NCI-H2227 (cell line): ENCODE results near the gene NBEAL1.
"Not testable (repeated sequence)": the region's sequence is repeated elsewhere in the genome, so short reads cannot be mapped to it uniquely, and the experiment has no call there.

Source experiments
- DNase-seq: peaks from one replicate; lab custom pipeline; 2025; ENCODE audit not compliant: unreplicated experiment; lab: John Stamatoyannopoulos, UW

Gene NBEAL1

DNA sequence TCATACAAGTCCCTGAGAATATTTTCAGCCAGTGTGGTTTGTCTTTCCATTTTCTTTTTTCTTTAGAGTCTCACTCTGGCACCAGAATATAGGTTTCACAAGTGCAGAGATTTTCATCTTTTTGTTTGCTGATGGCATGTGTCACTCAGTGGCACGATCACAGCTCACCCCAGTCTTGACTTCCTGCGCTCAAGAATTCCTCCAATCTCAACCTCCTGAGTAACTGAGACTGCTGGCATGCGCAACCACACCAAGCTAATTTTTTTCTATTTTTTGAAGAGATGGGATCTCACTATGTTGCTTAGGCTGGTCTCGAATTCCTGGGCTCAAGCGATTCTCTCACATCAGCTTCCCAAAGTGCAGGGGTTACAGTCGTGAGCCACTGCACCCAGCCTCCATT lies 23.9 kb downstream of the NBEAL1 start:
- DNase-seq, result no peak

DNA sequence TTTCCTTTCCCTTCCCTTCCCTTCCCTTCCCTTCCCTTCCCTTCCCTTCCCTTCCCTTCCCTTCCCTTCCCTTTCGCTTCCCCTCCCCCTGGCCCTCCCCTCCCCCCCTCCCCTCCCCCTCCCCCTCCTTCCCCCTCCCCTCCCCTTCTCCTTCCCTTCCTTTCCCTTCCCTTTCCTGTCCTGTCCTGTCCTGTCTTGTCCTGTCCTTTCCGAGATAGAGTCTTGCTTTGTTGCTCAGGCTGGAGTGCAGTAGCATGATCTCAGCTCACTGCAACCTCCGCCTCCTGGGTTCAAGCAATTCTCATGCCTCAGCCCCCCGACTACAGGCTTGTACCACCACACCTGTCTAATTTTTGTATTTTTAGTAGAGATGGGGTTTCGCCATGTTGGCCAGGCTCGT lies 24.5 kb downstream of the NBEAL1 start:
- not testable (repeated sequence) for DNase-seq

DNA sequence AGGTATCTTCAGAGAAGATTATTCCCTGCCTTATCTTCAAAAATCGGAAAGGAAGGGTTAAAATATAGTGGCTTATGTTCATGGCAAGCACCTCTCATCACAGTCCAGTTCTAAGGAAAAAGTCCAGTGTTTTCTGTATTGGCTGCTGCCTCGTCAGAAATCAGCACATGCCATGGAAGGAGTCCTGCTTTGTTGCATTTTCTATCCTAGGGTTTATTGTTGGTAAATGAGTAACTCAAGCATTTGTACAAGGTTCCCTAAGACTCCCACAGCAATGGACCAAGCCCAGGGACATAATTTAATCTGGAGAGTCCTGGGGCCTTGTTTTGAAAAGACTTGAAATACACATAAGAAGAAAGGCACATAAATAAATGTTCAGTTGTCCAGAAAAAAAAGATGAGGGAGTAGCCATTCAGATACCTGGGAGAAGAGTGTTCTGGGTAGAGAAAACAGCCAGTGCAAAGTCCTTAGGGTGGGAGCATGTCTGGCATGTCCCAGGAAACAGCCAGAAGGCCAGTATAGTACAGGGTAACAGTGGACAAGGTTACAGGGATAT lies 26.4 kb downstream of the NBEAL1 start:
- no peak for DNase-seq

DNA sequence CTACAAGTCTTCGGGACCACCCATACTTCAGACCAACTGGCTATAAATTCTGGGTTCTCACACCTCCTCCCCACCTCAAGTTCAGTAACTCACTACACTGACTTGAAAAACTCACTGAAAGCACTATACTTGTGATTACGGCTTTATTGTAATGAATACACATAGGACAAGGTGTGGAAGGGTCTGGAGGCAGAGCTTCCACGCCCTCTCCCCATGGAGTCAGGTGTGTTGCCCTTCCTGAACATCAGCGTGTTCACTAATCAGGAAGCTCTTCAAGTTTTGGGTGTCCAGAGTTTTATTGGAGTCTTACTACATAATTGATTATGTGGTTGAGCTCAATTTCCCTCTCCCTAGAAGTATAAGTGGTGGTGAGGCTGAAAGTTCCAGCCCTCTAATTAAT lies 27.5 kb downstream of the NBEAL1 start:
- DNase-seq, result no peak

DNA sequence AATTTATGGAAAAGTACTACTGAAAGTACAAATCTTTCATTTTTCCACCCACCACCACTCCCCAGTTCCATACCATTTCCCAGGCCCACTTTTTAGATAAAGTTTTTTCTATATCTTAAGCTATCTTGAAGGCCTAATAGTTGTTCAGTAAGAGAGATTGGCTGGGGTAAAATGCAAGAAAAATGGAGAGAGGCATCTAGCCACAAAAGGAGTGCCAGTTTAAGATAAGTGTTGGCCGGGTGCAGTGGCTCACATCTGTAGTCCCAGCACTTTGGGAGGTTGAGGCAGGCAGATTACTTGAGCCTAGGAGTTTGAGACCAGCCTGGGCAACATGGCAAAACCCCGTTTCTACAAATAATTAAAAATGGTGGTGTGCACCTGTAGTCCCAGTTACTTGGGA lies 28.6 kb downstream of the NBEAL1 start:
- DNase-seq, result no peak

DNA sequence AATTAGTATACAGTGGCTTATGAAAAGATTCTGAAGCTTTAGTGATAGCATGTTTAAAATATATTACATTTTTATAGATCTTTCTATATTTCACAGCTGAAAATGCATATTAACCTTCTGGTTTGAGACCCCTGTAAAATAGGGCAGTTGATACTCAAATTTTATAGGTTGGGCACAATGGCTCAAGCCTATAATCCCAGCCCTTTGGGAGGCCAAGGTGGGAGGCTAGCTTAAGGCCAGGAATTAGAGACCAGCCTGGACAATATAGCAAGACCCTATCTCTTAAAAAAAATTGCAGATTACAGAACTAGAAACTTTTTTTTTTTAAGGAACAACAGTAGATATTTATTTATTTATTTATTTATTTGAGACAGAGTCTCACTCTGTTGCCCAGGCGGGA lies 31.2 kb downstream of the NBEAL1 start:
- no peak for DNase-seq

DNA sequence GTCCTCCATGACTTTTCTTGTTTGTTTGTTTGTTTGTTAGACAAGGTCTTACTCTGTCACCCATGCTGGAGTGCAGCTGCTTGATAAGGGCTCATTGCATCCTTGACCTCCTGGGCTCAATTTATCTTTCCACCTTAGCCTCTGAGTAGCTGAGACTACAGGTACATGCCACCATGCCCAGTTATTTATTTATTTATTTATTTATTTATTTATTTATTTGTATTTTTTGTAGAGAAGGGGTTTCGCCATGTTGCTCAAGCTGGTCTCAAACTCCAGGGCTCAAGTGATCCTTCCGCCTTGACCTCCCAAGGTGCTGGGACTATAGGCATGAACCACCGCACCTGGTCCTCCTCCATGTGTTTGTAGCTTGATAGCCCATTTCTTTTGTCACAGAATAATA lies 37.9 kb downstream of the NBEAL1 start:
- no peak for DNase-seq

DNA sequence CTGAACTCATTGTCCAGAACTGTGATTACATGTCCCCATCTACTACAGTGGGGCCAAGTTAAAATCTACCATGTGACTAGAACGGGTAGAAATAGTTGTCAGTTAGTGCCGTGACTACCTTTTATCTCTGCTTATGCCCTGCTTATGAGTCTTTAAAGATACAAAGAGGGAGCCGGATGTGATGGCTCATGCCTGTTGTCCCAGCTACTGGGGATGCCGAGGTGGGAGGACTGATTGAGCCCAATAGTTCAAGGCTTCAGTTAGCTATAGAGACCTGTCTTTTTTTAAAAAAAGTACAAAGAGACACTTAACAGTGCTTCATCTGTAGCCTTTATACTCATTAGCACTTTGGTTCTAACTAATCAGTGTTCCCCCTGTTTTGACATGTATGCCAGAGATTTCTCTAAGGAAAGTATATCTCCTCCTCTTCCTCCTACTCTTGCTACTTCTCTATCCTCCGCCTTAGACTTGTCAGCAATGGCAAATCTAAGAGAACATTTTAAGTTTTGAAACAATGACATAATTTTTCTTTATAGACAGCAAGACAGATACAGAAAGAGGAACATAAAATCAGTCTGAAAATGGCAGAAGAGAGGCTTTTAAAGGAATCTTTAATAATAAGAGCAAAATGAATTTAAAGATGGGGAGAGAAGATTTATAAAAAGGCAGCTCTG lies 45.0 kb downstream of the NBEAL1 start:
- DNase-seq, result no peak

DNA sequence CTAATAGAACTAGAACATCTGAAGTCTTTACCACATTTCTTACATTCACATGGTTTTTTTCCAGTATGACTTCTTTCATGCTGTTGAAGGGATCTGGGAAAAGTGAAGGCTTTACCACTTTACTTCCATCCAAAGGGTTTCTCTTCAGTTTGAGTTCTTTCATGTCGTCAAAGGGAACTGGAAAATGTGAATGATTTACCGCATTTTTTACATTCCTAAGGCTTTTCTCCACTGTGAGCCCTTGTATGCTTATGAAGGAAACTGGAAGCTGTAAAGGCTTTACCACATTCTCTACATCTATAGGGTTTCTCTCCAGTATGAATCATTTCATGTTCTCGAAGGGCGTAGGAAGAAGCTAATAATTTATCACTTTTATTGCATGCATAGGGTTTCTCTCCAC lies 46.7 kb downstream of the NBEAL1 start:
- DNase-seq, result no peak

DNA sequence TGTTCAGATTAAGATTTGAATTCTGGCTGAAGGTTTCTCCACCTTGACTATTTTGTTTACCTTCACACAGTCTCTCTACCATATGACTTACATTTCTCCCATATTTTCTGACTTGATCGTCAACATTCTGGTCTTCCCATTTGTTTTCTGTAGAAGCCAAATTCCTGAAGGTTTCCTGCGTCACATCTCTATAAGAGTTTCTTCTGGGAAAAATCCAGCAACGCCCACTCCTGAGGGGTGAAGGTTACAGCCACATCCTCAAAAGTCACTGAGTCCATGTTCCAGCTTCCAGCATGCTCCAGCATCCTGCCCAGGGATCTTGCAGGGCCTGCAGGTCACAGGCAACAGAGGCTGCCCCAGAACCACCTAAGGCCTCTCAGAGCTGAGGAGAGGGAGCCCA lies 47.5 kb downstream of the NBEAL1 start:
- DNase-seq, result no peak

DNA sequence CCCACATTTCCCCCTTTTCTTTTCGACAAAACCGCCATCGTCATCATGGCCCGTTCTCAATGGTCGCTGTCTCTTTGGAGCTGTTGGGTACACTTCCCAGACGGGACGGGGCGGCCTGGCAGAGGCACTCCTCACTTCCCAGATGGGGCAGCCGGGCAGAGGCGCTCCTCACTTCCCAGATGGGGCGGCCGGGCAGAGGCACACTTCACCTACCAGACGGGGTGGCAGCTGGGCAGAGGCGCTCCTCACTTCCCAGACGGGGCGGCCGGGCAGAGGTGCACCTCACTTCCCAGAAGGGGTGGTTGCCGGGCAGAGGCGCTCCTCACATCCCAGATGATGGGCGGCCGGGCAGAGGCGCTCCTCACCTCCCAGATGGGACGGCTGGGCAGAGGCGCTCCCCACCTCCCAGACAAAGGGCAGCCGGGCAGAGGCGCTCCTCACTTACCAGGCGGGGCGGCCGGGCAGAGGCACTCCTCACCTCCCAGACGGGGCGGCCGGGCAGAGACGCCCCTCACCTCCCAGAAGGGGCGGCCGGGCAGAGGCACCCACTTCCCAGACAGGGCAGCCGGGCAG lies 51.9 kb downstream of the NBEAL1 start:
- not testable (repeated sequence) for DNase-seq

DNA sequence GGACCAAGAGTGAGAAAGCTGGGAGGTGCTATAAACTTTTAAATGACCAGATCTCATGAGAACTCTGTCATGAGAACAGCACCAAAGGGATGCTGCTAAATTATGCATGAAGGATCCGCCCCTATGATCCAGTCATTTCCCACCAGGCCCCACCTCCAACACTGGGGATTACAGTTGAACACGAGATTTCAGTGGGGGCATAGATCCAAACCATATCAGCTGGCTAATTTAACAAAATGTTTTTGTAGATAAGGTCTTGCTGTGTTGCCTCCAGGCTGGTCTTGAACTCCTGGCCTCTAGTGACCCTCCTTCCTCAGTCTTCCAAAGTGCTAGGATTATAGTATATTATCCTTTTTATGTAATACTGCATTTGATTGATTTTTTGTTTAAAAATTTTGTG lies 56.0 kb downstream of the NBEAL1 start:
- no peak for DNase-seq

DNA sequence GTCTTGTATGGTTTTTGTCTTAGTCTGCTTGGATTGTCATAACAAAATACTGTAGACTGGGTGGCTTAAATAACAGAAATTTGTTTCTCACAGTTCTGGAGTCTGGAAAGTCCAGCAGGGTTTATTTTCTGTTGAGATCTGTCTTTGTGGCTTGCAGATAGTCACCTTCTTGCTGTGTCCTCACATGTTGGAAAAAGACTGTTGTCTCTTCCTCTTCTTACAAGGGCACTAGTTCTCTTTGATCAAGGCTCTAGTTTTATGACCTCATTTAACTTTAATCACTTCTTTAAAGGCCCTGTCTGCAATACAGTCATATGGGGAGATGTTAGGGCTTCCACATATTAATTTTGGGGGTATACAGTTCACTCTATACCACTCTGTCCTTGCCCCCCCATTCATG lies 56.5 kb downstream of the NBEAL1 start:
- DNase-seq, result no peak

DNA sequence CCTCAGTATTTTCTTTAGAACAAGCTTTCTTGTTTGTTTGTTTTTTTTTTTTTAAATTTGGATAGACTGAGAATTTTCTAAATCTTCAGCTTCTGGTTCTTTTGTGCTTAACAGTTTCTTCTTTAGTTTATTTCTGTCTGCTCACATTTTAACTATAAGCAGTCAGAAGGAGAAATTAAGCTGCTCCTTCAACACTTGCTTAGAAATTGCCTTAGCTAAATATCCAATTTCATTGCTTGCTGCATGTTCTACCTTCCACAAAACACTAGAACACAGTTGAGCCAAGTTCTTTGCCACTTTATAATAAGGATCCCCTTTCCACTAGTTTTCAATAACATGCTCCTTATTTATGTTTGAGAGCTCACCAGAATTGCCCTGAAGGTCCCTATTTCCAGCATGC lies 57.7 kb downstream of the NBEAL1 start:
- no peak for DNase-seq

DNA sequence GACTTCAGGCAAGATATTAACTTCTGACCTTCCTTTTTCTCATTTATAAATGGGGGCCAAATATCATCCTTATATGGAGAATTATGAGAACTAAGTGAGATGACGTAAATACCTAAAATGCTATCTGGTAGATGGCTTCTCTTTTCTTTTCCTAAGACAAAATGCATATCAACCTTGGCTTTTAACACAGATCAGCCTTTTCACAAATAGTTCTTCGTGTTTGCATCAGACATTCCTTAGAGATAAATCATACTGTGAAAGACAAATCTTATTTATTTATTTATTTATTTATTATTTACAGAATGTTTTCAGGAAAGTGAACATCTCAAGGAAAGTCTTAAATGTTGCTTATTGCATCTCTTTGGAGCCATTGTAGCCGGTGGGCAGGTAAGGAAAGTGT lies 62.8 kb downstream of the NBEAL1 start:
- no peak for DNase-seq

DNA sequence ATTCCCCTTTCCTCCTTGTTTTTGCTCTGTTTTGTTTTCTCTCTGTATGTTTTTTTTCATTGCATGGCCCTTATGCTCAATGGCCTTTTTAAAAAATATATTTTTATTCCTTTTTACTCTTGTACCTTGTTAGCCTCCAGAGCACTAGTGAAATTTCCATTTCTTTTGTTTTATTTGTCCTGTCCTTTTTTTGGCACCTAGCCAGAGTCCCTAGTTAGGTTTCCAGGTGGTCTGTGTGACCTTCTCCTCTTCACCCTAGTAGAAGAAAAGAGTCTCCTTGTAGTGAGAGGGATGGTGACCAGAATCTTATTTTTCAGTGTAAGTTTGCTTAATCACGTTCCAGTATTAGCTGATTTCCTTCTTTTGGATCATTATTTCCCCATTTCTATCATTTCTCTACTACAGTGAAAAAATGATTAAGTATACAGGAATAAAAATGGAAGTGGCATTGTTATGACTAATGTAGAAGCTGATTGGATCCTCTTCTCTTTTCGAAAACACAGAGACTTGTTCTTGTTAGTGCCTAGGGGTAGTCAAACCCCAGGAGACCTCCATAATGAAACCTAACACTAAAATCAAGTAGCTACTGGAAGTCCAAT lies 65.9 kb downstream of the NBEAL1 start:
- no peak for DNase-seq

DNA sequence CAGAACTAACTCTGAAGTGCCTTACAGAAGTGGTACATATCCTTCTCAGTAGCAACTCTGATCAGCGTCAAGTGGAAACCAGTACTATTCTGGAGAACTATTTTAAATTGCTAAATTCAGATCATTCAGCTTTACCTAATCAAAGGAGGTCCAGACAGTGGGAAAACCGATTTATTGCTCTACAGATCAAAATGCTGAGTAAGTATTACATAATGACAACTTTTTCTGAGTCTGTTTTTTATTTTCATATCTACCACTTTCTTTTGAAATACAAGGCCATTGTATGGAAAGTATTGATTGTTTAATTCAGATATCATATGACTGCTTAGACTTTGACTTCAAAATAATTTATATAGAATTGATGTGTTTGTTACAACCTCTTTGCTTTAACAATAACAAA lies 68.7 kb downstream of the NBEAL1 start:
- no peak for DNase-seq

DNA sequence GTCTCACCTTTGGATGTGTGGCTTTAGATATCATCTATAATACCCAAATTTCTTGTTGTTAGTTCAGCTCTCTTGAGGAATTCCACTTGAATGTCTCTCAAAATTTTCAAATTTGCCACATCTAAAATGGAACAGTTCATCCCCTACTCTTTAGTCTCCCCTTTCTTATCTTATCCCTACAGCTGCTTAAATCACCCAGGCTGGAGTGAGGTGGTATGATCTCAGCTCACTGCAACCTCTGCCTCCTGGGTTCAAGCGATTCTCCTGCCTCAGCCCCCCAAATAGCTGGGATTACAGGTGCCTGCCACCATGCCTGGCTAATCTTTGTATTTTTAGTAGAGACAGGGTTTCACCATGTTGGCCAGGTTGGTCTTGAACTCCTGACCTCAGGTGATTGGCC lies 71.7 kb downstream of the NBEAL1 start:
- not testable (repeated sequence) for DNase-seq

DNA sequence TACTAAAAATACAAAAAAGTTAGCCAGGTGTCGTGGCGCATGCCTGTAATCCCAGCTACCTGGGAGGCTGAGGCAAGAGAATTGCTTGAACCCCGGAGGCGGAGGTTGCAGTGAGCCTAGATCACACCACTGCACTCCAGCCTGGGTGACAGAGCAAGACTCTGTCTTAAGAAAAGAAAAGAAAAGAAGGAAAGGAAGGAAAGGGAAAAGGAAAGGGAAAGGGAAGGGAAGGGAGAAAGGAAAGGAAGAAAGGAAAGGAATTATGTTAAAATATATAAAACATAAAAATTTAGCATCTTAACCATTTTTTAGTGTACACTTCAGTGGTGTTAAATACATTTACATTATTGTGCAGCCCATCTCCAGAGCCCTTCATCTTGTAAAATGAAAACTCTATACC lies 76.0 kb downstream of the NBEAL1 start:
- not testable (repeated sequence) for DNase-seq

DNA sequence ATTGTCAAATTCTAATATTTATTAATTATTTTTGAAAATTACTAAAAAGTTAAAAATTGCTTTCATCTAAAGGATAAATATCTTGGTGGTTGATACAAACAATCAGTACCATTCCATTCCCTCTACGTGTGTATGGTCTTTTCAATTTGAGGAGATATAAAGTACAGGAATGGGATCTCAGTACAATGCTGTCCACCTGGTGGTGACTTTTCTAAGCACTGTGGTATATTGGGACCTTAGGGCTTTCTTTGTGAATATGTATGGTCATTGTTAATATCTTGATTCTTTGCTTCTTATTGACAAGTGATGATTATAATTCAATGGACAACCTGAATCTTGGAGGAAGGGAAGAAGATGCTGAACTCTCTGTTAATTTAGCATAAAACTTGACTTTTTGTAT lies 83.1 kb downstream of the NBEAL1 start:
- DNase-seq, result no peak

DNA sequence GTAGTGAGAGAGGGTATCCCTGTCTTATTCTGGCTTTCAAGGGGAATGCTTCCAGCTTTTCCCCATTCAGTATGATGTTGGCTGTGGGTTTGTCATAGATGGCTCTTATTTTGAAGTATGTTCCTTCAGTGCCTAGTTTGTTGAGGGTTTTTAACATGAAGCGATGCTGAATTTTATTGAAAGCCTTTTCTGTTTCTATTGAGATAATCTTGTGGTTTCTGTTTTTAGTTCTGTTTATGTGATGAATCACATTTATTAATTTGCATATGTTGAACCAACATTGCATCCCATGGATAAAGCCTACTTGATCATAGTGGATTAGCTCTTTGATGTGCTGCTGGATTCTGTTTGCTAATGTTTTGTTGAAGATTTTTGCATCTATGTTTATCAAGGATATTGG lies 87.7 kb downstream of the NBEAL1 start:
- not testable (repeated sequence) for DNase-seq

DNA sequence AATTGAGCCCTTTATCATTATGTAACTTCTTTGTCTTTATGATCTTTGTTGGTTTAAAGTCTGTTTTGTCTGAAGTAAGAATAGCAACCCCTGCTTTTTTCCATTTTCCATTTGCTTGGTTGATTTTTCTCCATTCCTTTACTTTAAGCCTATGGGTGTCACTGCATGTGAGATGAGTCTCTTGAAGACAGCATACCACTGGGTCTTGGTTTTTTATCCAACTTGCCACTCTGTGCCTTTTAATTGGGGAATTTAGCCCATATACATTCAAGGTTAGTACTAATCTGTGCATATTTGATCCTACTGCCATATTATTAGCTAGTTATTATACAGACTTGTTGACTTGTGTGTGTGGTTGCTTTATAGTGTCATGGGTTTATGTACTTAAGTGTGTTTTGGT lies 89.6 kb downstream of the NBEAL1 start:
- DNase-seq, result no peak

DNA sequence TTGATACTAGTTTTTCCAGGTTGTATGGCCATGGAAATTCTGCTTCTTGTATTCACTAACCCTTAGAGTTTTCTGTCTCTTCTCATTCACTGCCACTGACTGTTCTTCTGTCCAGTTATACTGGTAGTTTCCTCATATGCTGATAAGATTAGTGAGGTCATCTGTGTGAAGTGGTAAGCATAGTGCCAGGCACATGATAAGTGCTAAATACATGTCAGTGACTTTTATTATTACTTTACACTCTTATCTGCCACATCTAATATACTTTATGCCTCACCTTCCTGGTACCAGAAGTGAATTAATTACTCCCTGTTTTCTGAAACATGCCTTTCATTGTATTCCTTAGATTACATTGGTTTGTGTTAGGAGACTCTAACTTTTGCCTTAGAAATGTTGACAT lies 91.3 kb downstream of the NBEAL1 start:
- DNase-seq, result no peak
